ENCODE data around the gene ARHGAP26. TPM values are rescaled to one million over a fixed set of nuclear protein-coding genes. Genes with fewer than 3 reads are reported as not detected.

The ARHGAP26 gene
- total and polyA plus RNA-seq, 2 of the 4 experiments (the other 2 are of a cell fraction), result 0.54 to 0.56 TPM

- Histone ChIP-seq H3K4me1 (ENCODE audit: control insufficient read depth, insufficient read depth, low read length) (peaks cover 6% of the 10 kb centered on the region), H3K9me3 (ENCODE audit: control insufficient read depth, insufficient read depth, low read length) (no peaks in the 10 kb centered on the region), H4K91ac (ENCODE audit: insufficient read depth, low read depth, low read length) (peak overlapping the region; percentile 44; the same call in 1 of the 2 replicates), H3K4me3 (ENCODE audit: insufficient read depth, low read depth, low read length) (no peak overlapping the region), H2AK9ac (replicated peaks; ENCODE audit: low read depth, low read length, poor library complexity) (no peak overlapping the region), H2AK5ac (ENCODE audit: low read depth, low read length) (peak overlapping the region; percentile 22; the same call in 1 of the 2 replicates), H3K56ac (ENCODE audit: extremely low read depth, insufficient read depth, low read length) (no peak overlapping the region), H4K20me1 (ENCODE audit: insufficient read depth, low read length) (no peaks in the 10 kb centered on the region), H2BK120ac (ENCODE audit: low read depth, low read length) (peak overlapping the region; percentile 23), H3K9me1 (ENCODE audit: insufficient read depth, low read length) (0 out of 2 replicates have a peak, but pooled peaks cover 5% of the 10 kb centered on the region), H2AFZ (replicated peaks; ENCODE audit: low read length, poor library complexity) (peak overlapping the region; percentile 46), H4K5ac (ENCODE audit: low read depth, low read length) (peak overlapping the region; percentile 0; the same call in 1 of the 2 replicates), H3K27me3 (ENCODE audit: control insufficient read depth, insufficient read depth, low read length) (no peaks in the 10 kb centered on the region), H3K36me3 (ENCODE audit: control insufficient read depth, insufficient read depth, low read length) (no peaks in the 10 kb centered on the region), H3K14ac (replicated peaks; ENCODE audit: low read depth, low read length) (0 out of 2 replicates have a peak overlapping the region, but pooled peaks have one; percentile 2), H4K8ac (ENCODE audit: low read depth in 2 of 2, low read length in 2 of 2) (no peak overlapping the region; a peak in 1 of 4 replicates), H3K4ac (ENCODE audit: low read depth, low read length) (peak overlapping the region; percentile 51; the same call in 1 of the 2 replicates), H3K18ac (ENCODE audit: low read depth, low read length) (peak overlapping the region; percentile 6; the same call in 1 of the 2 replicates), H2BK20ac (ENCODE audit: low read depth, low read length) (0 out of 2 replicates have a peak overlapping the region, but pooled peaks have one; percentile 8), H2BK15ac (ENCODE audit: low read depth, low read length) (peak overlapping the region; percentile 7; the same call in 1 of the 3 replicates), H2BK5ac (ENCODE audit: low read depth, low read length, poor library complexity, severe bottlenecking) (peak overlapping the region; percentile 22), H3K4me2 (ENCODE audit: low read depth, low read length) (no peak overlapping the region), H3K27ac (ENCODE audit: insufficient read depth, low read length) (no peak overlapping the region), H3K79me1 (ENCODE audit: low read depth in 1 of 2, low read length in 2 of 2) (no peaks in the 10 kb centered on the region), H3K23ac (ENCODE audit: low read depth, low read length) (peak overlapping the region; percentile 14; the same call in 1 of the 2 replicates), H3K9ac (ENCODE audit: low read depth, low read length) (no peak overlapping the region)
- WGBS, 2 experiments (ENCODE audit: extremely low coverage in 2 of 2, insufficient read length in 1 of 2), result no CpG with 5 or more reads among the region's 1 CpG
- no TSS peak for BruUV-seq (replicated peaks)
- POLR2A ChIA-PET (ENCODE audit: unreplicated experiment), result no interaction called here
- intact Hi-C loops (cut with micrococcal nuclease), result loop anchor here (10.0 kb wide), 1 partner anchor 624 kb away; no protein-coding TSS in a partner anchor
- TF ChIP-seq CEBPB (IDR thresholded peaks at IDR 0.05; ENCODE audit: low read depth, low read length) (peak; percentile 92), MAFK (IDR thresholded peaks at IDR 0.05; ENCODE audit: low read depth, low read length) (no peak), FOS (IDR thresholded peaks at IDR 0.05; ENCODE audit: low read depth, low read length) (peak; percentile 77), MAZ (IDR thresholded peaks at IDR 0.05; ENCODE audit: borderline replicate concordance, low read depth, low read length) (no peak)
- dilution Hi-C loops (cut with HindIII; ENCODE audit: low sequenced_read_pairs, unreplicated experiment), result no loop called here
- CTCF ChIA-PET, result interaction anchor here (0.6 kb wide), 1 partner anchor 939 kb away, joined by 3 read pairs; no protein-coding TSS in a partner anchor
- DNase-seq, result peak; percentile 81
- ATAC-seq (ENCODE audit: low read depth), result peak; percentile 59
- in situ Hi-C loops (cut with MboI; ENCODE audit: low sequenced_read_pairs), result no loop called here
Observed at GRCh38 chr5:143200781-143201398, 430.7 kb downstream of the ARHGAP26 start.
